GM20431 (cell line): ENCODE data around the gene GOLGA2.

Source experiments
- in situ Hi-C: fragments of 300-500 bp; cut with MseI, MboI; formaldehyde crosslinking; loops from one replicate; pipeline ENCODE4 v1.15.0; 2020; ENCODE audit warnings: low sequenced_read_pairs; ENCODE audit not compliant: unreplicated experiment

Gene GOLGA2, protein sequence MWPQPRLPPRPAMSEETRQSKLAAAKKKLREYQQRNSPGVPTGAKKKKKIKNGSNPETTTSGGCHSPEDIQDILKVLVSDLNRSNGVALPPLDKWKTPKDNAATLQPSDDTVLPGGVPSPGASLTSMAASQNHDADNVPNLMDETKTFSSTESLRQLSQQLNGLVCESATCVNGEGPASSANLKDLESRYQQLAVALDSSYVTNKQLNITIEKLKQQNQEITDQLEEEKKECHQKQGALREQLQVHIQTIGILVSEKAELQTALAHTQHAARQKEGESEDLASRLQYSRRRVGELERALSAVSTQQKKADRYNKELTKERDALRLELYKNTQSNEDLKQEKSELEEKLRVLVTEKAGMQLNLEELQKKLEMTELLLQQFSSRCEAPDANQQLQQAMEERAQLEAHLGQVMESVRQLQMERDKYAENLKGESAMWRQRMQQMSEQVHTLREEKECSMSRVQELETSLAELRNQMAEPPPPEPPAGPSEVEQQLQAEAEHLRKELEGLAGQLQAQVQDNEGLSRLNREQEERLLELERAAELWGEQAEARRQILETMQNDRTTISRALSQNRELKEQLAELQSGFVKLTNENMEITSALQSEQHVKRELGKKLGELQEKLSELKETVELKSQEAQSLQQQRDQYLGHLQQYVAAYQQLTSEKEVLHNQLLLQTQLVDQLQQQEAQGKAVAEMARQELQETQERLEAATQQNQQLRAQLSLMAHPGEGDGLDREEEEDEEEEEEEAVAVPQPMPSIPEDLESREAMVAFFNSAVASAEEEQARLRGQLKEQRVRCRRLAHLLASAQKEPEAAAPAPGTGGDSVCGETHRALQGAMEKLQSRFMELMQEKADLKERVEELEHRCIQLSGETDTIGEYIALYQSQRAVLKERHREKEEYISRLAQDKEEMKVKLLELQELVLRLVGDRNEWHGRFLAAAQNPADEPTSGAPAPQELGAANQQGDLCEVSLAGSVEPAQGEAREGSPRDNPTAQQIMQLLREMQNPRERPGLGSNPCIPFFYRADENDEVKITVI

GRCh38 chr9:128275198-128276007 lies at the start of gene GOLGA2:
Gene GOLGA2 (minus strand): TSS chr9:128276007. CDS start chr9:128275976, 31 bp downstream.
- in situ Hi-C loops: no loop called here

GRCh38 chr9:128324401-128324800 lies 48.6 kb upstream of the GOLGA2 start:
- in situ Hi-C loops: no loop called here

DNA sequence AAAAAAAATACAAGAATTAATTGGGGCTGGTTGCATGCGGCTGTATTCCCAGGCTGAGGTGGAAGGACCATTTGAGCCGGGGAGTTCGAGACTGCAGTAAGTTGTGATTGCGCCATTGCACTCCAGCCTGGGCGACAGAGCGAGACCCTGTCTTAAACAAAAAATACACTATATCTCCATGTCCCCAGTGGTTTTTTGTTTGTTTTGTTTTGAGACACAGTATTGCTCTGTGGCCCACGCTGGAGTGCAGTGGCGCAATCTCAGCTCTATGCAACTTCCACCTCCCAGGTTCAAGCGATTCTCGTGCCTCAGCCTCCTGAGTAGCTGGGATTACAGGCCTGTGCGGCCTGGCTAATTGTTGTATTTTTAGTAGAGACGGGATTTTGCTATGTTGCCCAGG lies 48.0 kb upstream of the GOLGA2 start:
- in situ Hi-C loops: no loop called here

DNA sequence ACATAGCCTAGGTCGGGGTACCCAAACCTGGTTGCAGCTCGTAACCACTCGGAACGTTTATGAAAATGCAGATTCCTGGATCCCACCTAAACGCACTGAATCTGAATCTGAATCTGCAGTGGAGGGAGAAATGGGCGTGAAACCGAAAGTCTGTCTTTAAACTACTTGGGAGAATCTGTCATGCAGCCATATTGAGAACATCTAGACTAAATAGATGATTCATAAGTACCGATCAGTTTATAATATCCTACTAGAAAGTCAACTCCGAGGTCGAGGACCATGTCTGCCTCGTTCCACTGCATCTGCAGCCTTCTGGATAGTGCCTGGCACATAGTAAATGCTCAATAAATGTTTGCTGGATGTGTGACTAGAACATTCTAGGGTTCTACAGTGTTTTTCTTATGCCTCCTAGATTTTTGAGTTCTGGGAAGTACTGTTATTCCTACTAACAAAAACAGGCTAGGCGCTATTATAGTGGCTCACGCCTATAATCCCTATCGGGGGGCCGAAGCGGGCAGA lies 47.5 kb upstream of the GOLGA2 start:
- in situ Hi-C loops: no loop called here

GRCh38 chr9:128322404-128323211 lies 46.8 kb upstream of the GOLGA2 start, which contains the start of the genes COQ4 and TRUB2:
Gene COQ4 (plus strand): TSS chr9:128322839. CDS start chr9:128322859, 20 bp downstream.
Gene TRUB2 (minus strand): TSS chr9:128322447. CDS start chr9:128322408, 39 bp downstream.
- in situ Hi-C loops: no loop called here

- in situ Hi-C loops: no loop called here
Measured at GRCh38 chr9:128321879-128322403, 46.1 kb upstream of the GOLGA2 start.

DNA sequence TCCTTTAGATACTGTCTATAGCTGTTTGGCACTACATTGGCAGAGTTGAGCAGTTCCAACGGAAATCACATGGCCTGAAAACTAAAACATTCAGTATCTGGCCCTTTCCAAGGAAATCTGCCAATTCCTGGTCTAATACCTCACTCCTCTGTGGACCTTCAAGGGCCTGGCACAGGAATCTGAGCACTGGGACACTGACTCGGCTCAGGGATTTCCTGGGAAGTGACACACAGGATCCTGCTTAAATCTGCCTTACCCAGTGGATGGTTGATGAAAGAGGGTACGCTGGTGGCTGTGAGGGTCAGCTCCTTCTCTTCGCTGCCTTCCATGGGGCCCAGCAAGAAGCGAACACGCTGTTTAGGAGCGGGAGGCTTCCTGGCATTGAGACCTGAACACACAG lies 45.5 kb upstream of the GOLGA2 start:
- in situ Hi-C loops: no loop called here

DNA sequence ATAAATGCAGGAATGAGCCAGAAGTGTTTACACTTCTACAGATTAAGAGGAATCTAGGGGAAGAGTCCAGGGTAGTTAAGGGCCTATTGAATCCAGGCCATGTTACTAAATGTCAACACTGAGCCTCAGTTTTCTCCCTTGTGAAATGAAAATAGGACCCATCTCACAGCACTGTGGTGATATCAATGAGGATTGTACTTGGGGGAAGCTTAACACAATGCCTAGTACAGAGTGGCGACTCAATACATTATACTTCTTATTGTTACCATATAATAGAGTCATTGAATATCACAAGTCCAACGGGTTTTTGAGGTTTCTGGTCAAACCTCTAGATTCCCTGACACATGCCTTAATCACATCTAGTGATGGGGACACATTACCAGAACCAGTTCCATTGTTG lies 41.8 kb upstream of the GOLGA2 start:
- in situ Hi-C loops: no loop called here

- in situ Hi-C loops: no loop called here
Measured at GRCh38 chr9:128316421-128316820, 40.6 kb upstream of the GOLGA2 start.

GRCh38 chr9:128314697-128315096 lies 38.9 kb upstream of the GOLGA2 start:
- in situ Hi-C loops: no loop called here

GRCh38 chr9:128310461-128310860 lies 34.7 kb upstream of the GOLGA2 start:
- in situ Hi-C loops: no loop called here

GRCh38 chr9:128309551-128309950 lies 33.7 kb upstream of the GOLGA2 start:
- in situ Hi-C loops: no loop called here

DNA sequence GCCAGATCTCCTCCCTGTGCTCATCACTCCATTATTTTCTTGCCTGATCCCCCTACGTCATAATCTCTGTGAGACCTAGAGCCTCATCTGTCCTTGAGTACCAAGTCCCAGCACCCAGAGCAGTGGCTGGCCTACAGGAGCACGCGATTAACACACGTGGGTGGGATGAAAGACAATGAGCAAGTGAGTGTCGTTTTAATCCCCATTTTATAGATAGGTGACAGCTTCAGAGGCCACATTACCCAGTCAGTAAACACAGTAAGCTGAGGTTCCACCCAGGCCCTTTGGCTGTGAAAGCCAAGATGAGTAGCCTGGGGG lies 29.1 kb upstream of the GOLGA2 start:
- in situ Hi-C loops: no loop called here

DNA sequence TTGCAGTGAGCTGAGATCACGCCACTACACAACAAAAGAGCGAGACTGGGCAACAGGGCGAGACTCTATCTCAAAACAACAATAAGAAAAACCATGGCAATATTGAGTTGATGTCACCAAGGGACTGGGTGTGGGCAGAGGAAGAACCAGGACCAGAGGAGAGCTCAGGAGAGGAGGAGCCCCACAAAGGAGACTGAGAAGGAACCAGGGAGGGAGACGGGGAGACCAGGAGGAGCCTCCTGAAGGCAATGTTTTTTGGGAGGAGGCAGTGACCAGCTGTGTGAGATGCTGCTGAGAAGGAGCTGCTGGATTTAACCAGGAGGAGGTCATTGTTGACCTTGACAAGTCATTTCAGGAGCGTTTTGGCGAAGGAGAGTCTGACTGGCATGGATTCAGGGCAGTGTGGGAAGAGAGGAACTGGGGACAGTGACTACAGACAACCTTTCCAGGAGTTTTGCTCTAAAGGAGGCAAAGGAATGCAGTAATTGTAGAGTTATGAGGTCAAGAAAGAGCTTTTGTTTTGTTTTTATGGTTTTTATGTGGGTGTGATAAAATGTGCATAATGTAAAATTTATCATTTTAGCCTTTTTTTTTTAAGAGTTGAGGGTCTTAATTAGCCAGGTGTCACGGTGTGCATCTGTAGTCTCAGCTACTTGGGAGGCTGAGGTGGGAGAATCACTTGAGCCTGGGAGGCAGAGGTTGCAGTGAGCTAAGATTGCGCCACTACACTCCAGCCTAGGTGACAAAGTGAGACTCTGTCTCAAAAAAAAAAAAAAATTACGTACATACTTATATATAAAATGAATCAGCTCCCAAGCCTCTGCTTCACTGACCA lies 28.5 kb upstream of the GOLGA2 start:
- in situ Hi-C loops: no loop called here

DNA sequence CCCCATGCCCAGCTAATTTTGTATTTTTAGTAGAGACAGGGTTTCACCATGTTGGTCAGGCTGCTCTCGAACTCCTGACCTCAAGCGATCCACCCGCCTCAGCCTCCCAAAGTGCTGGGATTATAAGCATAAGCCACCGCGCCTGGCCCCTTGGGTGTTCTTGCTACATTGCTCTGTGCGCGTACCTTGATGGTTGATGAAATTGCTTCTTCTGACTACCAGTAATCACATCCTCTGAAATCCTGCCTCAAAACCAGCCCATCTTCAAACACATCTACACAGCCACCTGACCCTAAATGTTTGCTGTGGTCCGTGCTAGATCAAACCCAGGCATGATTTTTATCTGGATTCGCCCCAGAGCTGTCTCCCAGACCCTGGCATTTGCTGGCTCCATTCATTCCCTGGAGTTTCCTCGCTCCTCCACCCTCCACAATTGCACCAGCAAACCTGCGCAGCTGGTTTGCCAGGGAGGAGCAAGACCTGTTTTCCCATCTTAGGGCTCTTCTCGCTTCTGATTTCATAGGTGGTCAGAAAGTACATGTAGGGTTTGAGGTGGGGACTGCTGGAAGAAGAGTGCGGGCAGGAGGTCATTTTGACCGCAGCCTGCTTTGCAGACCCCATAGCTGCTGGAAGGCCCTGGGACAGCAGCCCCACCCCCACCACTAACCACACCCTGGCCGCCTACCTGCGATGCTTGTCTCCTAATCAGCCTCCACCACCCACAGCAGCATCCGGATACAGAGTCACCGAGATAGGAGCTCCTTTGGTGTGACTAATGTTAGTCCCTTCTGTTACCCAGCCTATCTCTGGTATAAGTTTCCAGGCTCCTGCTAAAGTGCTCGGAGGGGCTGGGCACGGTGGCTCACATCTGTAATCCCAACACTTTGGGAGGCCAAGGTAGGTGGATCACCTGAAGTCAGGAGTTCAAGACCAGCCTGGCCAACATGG lies 23.0 kb upstream of the GOLGA2 start:
- in situ Hi-C loops: no loop called here

DNA sequence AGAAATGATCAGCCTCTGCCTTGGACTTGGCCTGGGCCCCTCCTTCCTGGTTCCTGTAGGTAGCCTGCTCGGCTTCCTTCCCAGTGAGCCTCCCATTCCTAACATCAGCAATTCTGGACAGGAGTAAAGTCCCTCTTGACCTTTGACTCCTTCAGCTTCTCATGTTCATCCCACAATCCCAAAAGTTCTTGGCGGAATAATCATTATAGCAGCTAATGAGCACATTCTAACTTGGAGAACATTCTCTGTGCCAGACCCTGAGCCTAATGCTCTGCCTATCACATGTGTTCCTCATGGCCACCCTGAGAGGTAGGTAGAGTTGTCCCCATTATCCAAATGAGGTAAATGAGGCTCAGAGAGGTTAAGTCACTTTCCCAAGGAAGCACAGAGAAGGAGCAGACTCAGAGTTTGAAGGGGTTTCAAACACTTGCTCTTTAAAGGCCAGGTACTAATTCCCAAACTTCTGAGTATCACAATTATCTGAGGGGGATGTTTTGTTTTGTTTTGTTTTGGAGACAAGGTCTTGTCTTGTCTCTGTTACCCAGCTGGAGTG lies 21.5 kb upstream of the GOLGA2 start:
- in situ Hi-C loops: no loop called here
